GM19324 (cell line): ENCODE data around the gene GAB1.
A peak's percentile ranks its signal among the peaks of the same experiment; 100 is the strongest.

Experiments used
- ATAC-seq: cut with Tn5 transposase; IDR thresholded peaks from one replicate; pipeline ENCODE4 v1.9.1; 2021; ENCODE audit warnings: mild to moderate bottlenecking, moderate library complexity; ENCODE audit not compliant: unreplicated experiment, low FRiP score

GAB1 gene

DNA sequence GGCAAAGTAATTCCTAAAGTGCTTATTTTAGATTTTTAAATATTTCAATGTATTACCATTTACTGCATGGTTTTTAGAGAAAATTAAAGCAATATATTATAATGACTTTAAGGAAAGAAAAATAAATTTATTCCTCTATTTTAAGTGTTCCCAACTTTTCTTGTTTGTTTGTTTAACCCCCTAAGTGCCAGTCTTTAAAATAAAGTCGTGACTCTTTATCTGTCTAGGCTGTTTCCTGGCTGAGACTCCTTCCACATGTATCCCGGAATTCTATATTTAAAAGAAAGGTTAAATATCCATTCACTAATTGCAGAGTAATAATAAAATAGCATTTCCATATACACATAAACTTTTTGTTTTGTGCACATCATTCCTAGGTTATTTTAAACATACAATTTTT, 71.2 kb downstream of the GAB1 start:
- no peak for ATAC-seq

DNA sequence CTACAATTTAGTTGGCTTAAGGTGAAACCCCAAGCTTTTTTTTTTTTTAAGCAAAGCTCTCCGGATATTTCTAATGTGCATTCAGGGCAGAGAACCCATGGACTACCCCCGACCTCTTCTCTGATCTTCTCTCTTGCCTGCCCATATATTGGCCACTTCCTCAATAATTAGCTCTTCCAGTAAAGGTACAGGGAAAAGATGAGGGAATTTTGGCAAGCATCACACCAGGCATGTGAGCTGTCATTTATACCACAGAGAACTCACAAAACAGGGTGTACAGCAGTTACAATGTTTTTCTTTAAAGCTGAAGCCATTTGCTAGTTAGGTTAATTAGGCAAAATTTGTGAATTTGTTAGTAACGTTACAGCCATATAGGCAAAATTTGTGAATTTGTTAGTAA, 73.3 kb downstream of the GAB1 start:
- no peak for ATAC-seq

- ATAC-seq = no peak
These were observed 75.1 kb downstream of the GAB1 start for GRCh38 chr4:143411527-143412419.

DNA sequence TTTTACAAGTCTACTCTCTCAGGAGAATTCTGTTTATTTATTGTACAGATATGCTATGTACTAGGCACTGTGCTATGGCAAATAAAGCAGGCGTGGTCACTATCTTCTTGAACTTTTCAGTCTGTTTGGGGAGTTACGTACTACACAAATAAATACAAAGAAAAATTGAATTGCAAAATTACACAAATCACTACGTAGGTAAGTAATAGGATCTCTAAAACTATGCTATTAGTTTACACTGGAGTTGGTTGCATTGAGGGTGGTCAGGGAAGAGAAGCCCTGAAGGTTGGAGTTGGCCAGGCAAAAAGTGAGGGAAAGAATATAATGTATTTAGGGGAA, 75.7 kb downstream of the GAB1 start:
- no peak for ATAC-seq

- peak; percentile 91 for ATAC-seq
These were observed 81.2 kb downstream of the GAB1 start for GRCh38 chr4:143417679-143418403.

DNA sequence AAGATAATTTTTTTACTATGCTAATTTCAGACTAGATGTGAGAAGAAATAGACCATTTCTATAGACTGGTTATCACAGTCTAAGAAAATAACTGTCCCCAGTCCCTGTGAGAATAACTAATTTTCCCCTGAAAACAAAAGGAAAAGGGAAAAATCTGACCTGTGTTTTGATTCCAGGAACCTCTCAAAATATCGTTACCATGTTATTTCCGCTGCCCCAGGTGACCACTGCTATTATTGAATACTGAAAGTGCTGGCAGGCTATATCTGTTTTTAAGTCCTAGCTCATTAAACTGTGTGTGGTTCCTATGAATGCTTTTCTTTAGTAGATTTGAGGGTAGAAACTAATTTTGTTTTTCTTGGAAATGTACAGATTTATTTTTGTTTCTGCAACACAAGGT, 83.6 kb downstream of the GAB1 start:
- no peak for ATAC-seq

- ATAC-seq = no peak
These were observed 84.9 kb downstream of the GAB1 start for GRCh38 chr4:143421609-143422008.

DNA sequence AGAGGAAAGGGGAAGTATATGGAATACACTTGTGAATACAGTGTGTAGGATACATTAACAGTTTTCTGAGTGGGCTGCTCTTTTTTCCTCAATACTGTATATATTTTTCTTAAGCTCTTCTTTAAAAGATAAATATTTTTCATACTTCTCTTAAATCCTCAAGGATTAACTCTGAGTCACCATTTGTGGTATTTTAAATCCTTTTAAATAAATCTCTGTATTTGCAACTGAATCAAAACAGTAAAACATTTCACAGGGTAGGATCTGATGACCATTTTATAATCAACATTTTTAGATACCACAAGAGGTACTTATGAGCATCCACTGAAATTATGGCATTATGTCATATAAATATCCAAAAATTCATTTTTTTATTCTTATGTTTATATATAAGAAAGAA, 87.6 kb downstream of the GAB1 start:
- ATAC-seq = no peak

GRCh38 chr4:143431526-143432257, 95.0 kb downstream of the GAB1 start:
- ATAC-seq = no peak

- no peak for ATAC-seq
These were observed 95.5 kb downstream of the GAB1 start for GRCh38 chr4:143432258-143432591.

DNA sequence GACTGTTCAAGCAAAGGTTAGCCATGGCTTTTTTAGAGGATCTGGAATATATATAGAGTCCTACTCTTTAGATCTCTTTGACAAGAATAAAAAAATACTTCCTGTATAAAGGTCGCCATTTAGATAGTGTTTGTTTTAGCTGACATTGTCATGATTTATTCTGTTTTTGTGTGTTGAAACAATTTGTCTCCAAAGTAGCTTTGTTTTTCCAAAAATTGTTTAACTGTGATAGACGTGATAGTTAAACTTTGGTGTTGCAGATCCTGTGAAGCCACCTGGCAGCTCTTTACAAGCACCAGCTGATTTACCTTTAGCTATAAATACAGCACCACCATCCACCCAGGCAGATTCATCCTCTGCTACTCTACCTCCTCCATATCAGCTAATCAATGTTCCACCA, 96.6 kb downstream of the GAB1 start:
- ATAC-seq = no peak

DNA sequence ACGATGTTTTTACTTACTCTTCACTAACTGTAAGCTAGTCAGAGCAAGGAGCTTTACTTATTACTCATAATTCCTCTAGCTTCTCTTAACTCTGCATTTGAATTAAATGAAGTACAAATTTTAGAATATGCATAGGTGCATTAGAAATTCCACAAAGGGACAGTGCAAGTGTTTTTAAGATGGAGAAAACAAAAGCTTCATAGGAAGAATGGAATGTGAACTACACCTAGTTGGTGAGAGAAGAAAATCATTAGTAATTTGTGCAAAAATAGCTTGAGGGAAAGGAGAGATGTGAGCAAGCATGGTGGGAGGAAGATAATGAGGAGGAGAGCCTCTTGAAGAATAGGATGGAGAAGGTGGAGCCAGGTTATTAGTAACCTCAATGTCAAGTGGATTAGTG, 99.3 kb downstream of the GAB1 start:
- no peak for ATAC-seq

DNA sequence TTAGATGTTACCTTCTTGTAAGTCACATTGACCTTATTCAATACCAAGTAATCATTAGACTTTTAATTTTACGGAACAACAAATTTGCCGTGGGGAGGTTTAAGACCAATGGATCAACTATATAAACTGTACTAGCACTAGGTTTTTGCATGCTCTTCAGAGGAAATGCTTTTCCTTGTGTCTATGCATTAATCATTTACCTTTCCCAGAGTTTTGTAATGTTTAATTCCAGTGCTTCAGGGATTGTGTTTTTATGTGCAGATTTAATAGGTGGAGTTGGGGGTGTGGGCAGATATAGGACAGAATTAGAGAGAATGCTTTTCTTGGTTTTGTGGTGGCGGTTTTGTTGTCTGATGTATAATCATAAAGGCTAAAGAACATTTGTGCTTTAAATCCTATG, 100.8 kb downstream of the GAB1 start:
- no peak for ATAC-seq

- no peak for ATAC-seq
These were observed 101.3 kb downstream of the GAB1 start for GRCh38 chr4:143437937-143438336.

- no peak for ATAC-seq
These were observed 102.0 kb downstream of the GAB1 start for GRCh38 chr4:143438710-143439109.

DNA sequence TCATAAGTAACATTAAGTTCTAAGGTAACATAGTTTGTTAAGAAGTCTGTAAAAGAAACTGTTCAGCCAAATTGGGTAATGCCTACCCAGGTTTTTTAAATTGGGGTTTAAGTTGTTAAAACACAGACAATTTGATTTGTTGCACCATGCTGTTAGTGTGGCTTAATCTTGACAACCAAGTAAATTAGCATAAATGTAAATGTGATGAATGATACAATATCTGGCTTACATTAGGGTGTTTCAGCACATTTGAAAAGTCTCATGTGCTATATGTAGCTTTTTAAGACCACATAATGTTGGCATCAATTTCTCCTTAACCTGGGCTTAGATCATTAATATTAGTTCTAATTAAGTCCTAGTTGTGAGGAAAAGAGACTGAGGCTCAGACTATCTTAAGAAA, 104.4 kb downstream of the GAB1 start:
- no peak for ATAC-seq

DNA sequence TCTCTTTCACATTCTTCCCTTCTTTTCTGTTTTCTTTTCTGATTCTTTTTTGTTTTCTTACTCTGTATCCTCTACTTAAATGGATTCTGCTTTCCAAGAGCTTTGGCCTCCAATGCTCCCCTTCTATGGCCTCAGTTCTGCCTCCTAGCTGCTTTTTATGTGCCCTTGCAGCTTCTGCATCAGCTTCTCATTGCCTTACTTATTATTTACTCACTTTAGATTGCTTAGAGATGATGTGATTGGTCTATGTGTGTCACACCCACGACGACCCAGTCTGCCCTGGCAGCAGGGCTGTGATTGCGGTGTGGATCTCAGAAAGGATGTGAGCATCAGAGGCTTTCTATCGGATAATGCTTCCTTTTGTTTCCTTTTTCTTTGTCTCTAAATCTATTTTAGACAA, 105.0 kb downstream of the GAB1 start:
- no peak for ATAC-seq

GRCh38 chr4:143443728-143444127, 107.1 kb downstream of the GAB1 start:
- no peak for ATAC-seq

DNA sequence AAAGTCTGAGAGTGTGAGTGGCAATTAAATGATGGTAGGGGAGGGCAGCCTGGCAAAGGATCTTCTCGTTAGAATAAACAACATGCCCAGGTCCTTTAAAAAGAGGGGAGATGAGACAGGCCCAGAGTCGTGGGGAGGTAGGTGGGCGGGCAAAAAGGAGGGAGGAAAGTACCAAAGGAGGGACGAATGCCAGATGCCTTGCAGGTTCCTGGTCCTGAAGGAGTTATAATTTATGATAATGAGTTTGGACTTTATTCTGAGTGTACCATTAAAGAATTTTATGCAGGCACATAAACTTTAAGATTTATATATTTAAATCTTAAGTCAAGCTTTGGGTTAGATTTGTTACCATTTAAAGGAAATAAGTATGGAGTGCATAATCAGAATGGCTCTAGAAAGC, 114.5 kb downstream of the GAB1 start:
- no peak for ATAC-seq

DNA sequence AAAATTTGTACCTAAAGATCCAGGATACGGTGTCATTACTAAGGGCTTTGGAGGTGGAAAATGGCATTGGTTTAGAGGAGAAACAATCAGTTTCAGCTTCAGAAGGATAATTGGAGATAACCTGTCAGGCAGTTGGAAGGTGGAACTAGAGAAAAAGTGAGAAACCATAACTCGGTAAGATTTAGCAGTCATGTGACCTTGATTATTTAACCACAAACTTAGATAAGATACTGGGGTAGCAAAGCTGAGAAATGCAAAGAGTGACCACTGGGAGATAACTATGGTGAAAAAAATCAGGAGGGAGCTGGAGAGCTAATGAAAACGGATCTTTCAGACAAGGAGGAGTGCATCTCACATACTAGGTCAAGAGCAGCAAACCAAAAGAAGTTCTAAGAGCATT, 118.5 kb downstream of the GAB1 start:
- ATAC-seq = no peak

GRCh38 chr4:143458966-143459365, 122.3 kb downstream of the GAB1 start:
- no peak for ATAC-seq
